ENCODE data around the gene ZNF436. TPM values are rescaled to one million over a fixed set of nuclear protein-coding genes. Genes with fewer than 3 reads are reported as not detected.

ZNF436 gene
- total and polyA plus RNA-seq, 9 of the 15 experiments (the other 6 are each of a cell fraction or from before 2014, with no cell fraction given) = 2.1 to 11.3 (median 6.8) TPM

GRCh38 chr1:23401313-23401712, 31.7 kb upstream of the ZNF436 start:
- POLR2A ChIA-PET = interaction anchor here (0.8 to 1.7 kb wide), 3 partner anchors 11 to 326 kb away, joined by 3 to 4 read pairs (median 3); no protein-coding TSS in a partner anchor
- no TSS peak for BruUV-seq (replicated peaks)
- Histone ChIP-seq H3K79me2 (ENCODE audit: control insufficient read depth, insufficient read depth, low read length) (no peaks in the 10 kb centered on the region), H3K4me3 (no peak overlapping the region), H3K9ac (ENCODE audit: insufficient read depth in 1 of 2, low read depth in 2 of 2, low read length in 2 of 2) (peak overlapping the region in 1 of 2 experiments; percentile 64; a peak in 1 of 4 replicates), H3K36me3 (ENCODE audit: control insufficient read depth, insufficient read depth, low read length) (no peaks in the 10 kb centered on the region), H3K27me3 (ENCODE audit: control insufficient read depth in 2 of 2, insufficient read depth in 2 of 2, low read length in 2 of 2) (peaks cover 0 to 5% of the 10 kb centered on the region in 2 experiments; a peak in 2 of 5 replicates), H3K4me2 (ENCODE audit: insufficient read depth, low read length) (no peak overlapping the region), H3K9me3 (replicated peaks; ENCODE audit: control insufficient read depth, insufficient read depth, low read depth, low read length) (no peaks in the 10 kb centered on the region; the same call in 1 of the 2 replicates), H3K27ac (ENCODE audit: extremely low read depth, low read depth, low read length) (no peak overlapping the region), H2AFZ (ENCODE audit: low read depth, low read length) (no peak overlapping the region), H3K9me1 (ENCODE audit: control insufficient read depth, insufficient read depth, low read length) (no peaks in the 10 kb centered on the region), H3K4me1 (replicated peaks in 1 of 2; ENCODE audit: control insufficient read depth in 2 of 2, insufficient read depth in 2 of 2, low read length in 2 of 2) (peaks cover 5 to 18% of the 10 kb centered on the region in 2 experiments), H4K20me1 (replicated peaks; ENCODE audit: control insufficient read depth, insufficient read depth, low read length) (no peaks in the 10 kb centered on the region)
- no peak for DNase-seq (ENCODE audit: extremely low read depth in 1 of 4, low spot score in 3 of 4)
- in situ Hi-C loops (cut with MboI) (loop anchor here (5.0 kb wide), 1 partner anchor 59 kb away; the partner anchor contains the start of gene HNRNPR), intact Hi-C loops (cut with micrococcal nuclease) (loop anchor here (5.0 to 10.0 kb wide), 4 partner anchors 74 to 317 kb away; partner anchors contain the start of gene HTR1D)
- FAIRE-seq = no peak
- TF ChIP-seq, protein P1, sequence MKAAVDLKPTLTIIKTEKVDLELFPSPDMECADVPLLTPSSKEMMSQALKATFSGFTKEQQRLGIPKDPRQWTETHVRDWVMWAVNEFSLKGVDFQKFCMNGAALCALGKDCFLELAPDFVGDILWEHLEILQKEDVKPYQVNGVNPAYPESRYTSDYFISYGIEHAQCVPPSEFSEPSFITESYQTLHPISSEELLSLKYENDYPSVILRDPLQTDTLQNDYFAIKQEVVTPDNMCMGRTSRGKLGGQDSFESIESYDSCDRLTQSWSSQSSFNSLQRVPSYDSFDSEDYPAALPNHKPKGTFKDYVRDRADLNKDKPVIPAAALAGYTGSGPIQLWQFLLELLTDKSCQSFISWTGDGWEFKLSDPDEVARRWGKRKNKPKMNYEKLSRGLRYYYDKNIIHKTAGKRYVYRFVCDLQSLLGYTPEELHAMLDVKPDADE (conservative IDR thresholded peaks at IDR 0.05; ENCODE audit: control insufficient read depth, low read depth, low read length) = no peak
- TF ChIP-seq MED1 (CRISPR knock-in tag; IDR thresholded peaks at IDR 0.05; ENCODE audit: borderline replicate concordance) (no peak), LARP7 (IDR thresholded peaks at IDR 0.05) (no peak), ZFP36 (IDR thresholded peaks at IDR 0.05; ENCODE audit: low read depth, low read length, partially characterized antibody) (no peak), C11orf30 (IDR thresholded peaks at IDR 0.05; ENCODE audit: low read depth) (no peak), BRCA1 (IDR thresholded peaks at IDR 0.05) (no peak), BRCA1 (CRISPR knock-in tag; IDR thresholded peaks at IDR 0.05) (no peak)
- no peak for ATAC-seq
- 36% methylated on average over 6 of the region's 6 CpGs for WGBS (ENCODE audit: insufficient coverage, low coverage, missing lambda C conversion rate)
- CTCF ChIA-PET (ENCODE audit: low intra/inter-chr PET ratio) = no interaction called here
